ENCODE data around the gene MICU1. TPM values are rescaled to one million over a fixed set of nuclear protein-coding genes. Genes with fewer than 3 reads are reported as not detected.
"Not testable (repeated sequence)": the region's sequence is repeated elsewhere in the genome, so short reads cannot be mapped to it uniquely, and the experiment has no call there.

The MICU1 gene
- total RNA-seq, 2 experiments from 2014 or later, result 29.2 to 29.4 TPM

DNA sequence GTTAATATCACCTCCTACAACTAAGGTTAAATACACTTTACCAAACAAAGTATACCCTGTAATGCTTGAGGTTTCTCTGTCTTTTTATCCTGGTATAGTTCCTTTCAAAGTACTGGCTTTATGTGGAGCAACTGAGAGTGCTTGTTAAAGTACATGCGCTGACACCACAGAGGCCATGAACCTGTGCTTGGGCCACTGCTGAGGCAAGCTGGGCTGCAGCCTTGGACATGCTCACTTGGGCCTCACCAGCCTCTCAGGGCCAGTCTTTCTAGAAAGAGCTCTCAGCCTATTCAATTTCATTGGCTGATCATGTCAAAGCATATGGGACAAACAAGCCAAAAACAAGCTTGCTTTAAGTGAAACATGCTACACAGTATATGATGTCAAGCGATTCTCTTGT is 145.0 kb downstream of the MICU1 start:
- H3K27me3 Mint-ChIP-seq, result no peaks in the 10 kb centered on the region
- no peak overlapping the region for H3K27ac Mint-ChIP-seq
- H3K4me1 Mint-ChIP-seq, result no peaks in the 10 kb centered on the region
- H3K9me3 Mint-ChIP-seq, result no peaks in the 10 kb centered on the region
- H3K4me3 Mint-ChIP-seq, result no peak overlapping the region
- H3K36me3 Mint-ChIP-seq, result no peaks in the 10 kb centered on the region
- DNase-seq, result no peak

DNA sequence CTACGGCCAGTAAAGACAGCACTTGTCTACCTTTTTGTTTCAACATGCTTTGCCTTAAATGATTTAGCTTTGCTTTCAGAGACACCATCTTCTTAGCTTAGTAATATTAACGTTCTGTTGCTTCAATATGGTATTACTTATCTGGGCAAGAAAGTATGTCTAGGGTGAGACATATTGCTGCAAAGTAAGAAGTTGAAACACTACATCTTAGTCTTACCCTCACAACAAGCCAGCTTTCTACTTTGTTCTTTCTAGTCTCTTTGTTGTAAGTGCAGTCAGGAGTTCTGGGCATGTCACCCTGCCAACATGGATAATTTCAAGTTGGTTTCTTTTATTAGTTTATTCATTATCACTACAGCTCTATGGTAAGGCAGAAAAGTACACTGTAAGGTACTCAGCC is 148.4 kb downstream of the MICU1 start:
- Mint-ChIP-seq H3K27ac (no peak overlapping the region), H3K4me1 (no peaks in the 10 kb centered on the region), H3K36me3 (peaks cover 11% of the 10 kb centered on the region), H3K9me3 (no peaks in the 10 kb centered on the region), H3K27me3 (no peaks in the 10 kb centered on the region), H3K4me3 (no peak overlapping the region)
- DNase-seq, result no peak

DNA sequence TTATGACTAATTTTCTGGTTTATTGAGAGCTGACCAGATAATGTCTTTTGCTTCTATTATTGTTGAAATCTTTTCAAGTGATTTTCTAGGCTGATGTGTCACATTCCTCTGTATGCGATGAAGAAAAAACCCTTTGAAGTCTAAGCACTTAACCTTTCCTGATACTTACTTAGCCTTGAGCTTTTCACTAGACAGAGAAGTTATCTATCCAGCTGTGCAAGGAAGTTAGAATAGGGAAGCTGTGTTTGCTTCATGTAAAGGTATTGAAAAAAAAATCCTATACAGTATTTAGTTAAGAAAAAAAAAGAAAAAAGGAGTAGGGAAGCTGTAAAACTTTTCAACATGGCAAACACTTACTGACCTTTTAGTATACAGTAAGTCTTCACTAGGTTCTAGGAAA is 153.6 kb downstream of the MICU1 start:
- peaks cover 1% of the 10 kb centered on the region for H3K4me1 Mint-ChIP-seq
- no peak for DNase-seq
- H3K36me3 Mint-ChIP-seq, result peaks cover 31% of the 10 kb centered on the region
- H3K9me3 Mint-ChIP-seq, result no peaks in the 10 kb centered on the region
- H3K27me3 Mint-ChIP-seq, result no peaks in the 10 kb centered on the region
- no peak overlapping the region for H3K27ac Mint-ChIP-seq
- H3K4me3 Mint-ChIP-seq, result no peak overlapping the region

DNA sequence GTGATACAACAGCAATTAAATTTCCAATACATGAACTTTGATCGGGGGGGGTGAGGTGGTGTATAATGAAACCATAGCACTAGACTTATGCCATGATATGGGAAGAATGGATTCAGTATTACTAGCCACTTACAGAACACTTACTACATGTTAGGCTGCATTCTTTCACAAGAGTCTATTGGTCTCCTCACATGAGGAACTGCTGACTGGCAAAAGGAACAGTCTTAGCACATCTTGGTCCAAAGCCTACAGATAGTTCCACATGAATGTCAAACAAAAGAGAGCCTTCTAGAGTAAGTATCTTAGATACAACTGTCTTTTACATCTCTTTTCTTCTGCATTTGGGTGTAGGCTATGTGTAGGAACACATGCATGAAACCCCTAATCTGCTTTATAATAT is 155.2 kb downstream of the MICU1 start:
- H3K4me3 Mint-ChIP-seq, result no peak overlapping the region
- DNase-seq, result no peak
- peaks cover 33% of the 10 kb centered on the region for H3K36me3 Mint-ChIP-seq
- no peaks in the 10 kb centered on the region for H3K27me3 Mint-ChIP-seq
- H3K27ac Mint-ChIP-seq, result no peak overlapping the region
- peaks cover 4% of the 10 kb centered on the region for H3K4me1 Mint-ChIP-seq
- no peaks in the 10 kb centered on the region for H3K9me3 Mint-ChIP-seq

DNA sequence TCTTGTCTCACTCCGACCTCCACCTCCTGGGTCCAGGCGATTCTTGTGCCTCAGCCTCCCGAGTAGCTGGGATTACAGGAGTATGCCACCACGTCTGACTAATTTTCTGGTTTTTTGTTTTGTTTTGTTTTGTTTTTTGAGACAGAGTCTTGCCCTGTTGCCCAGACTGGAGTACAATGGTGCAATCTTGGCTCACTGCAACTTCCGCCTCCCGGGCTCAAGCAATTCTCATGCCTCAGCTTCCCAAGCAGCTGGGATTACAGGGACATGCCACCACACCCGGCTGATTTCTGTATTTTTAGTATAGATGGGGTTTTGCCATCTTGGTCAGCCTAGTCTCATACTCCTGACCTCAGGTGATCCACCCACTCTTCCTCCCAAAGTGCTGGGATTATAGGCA is 158.8 kb downstream of the MICU1 start:
- H3K27ac Mint-ChIP-seq, H3K4me1 Mint-ChIP-seq, H3K4me3 Mint-ChIP-seq, H3K9me3 Mint-ChIP-seq, H3K27me3 Mint-ChIP-seq, DNase-seq: not testable (repeated sequence)
- H3K36me3 Mint-ChIP-seq, result peaks cover 19% of the 10 kb centered on the region

DNA sequence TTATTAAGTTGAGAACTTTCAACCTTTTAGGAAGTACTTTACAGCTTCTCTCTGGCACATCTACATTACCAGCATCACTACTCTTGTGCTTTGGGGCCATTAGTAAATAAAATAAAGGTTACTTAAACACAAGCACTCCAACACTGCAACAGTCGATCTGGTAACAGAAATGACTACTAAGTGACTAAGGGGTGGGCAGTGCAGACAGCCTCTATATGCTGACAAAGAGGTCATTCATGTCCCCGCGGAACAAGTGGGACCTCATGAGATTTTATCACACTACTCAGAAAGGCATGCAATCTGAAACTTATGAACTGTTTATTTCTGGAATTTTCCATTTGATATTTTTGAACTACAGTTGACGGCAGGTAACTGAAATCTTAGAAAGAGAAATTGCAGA is 159.9 kb downstream of the MICU1 start:
- H3K4me3 Mint-ChIP-seq, result no peak overlapping the region
- peaks cover 13% of the 10 kb centered on the region for H3K36me3 Mint-ChIP-seq
- no peak for DNase-seq
- H3K27ac Mint-ChIP-seq, result no peak overlapping the region
- H3K4me1 Mint-ChIP-seq, result peaks cover 4% of the 10 kb centered on the region
- no peaks in the 10 kb centered on the region for H3K27me3 Mint-ChIP-seq
- H3K9me3 Mint-ChIP-seq, result no peaks in the 10 kb centered on the region

DNA sequence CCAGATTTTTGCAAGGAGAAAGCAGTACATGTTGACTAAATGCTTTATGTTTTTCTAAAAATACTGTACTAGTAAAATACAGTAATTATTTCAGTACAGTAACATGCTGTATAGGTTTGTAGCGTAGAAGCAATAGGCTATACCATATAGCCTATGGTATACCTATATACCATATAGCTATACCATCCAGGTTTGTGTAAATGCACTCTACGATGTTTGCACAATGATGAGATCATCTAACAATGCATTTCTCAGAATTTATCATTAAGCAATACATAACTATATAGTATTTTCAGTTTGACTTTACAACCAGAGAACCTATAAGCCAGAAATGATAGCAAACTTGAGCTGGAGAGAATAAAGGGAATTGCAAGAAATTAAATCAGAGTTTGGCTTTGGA is 161.4 kb downstream of the MICU1 start:
- DNase-seq, result no peak
- no peaks in the 10 kb centered on the region for H3K9me3 Mint-ChIP-seq
- no peaks in the 10 kb centered on the region for H3K27me3 Mint-ChIP-seq
- H3K36me3 Mint-ChIP-seq, result peaks cover 2% of the 10 kb centered on the region
- H3K4me1 Mint-ChIP-seq, result peaks cover 4% of the 10 kb centered on the region
- no peak overlapping the region for H3K4me3 Mint-ChIP-seq
- no peak overlapping the region for H3K27ac Mint-ChIP-seq

DNA sequence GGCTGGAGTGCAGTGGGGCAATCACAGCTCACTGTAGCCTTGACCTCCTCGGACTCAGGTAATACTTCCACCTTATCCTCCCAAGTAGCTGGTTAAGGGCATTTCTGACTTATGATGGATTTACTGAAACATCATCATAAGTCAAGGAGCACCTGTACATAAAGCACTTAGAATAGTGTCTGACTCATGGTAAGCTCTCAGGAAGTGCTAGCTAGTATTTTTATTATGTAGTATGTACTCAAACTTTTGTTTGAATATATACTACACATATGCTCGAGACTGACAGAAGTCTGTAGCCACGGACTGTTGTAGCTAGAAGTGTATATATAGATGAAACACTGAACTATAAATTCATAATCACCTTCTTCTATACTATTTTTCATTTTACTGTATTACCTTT is 163.6 kb downstream of the MICU1 start:
- no peak for DNase-seq
- Mint-ChIP-seq H3K27ac (no peak overlapping the region), H3K27me3 (no peaks in the 10 kb centered on the region), H3K9me3 (no peaks in the 10 kb centered on the region), H3K36me3 (peaks cover 2% of the 10 kb centered on the region), H3K4me1 (peaks cover 3% of the 10 kb centered on the region), H3K4me3 (no peak overlapping the region)

DNA sequence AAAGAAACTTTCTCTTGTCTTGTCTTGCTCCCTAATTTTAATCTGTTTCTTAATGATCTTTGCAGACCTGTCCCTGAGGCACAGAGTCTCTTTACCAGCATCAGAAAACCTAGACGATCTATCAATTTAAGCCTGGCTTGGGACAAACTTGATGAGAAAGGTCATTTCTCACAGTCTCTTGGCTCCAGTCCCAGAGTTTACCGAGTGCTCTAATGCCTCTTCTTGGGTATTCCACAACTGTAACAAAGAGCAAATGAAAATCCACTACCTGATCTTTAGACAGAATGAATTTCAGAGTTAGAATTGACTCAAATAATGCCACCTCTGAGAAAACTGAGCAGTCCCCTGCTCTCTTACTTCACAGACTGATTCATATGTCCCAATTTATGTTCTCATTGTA is 164.8 kb downstream of the MICU1 start:
- no peak for DNase-seq
- Mint-ChIP-seq H3K27me3 (no peaks in the 10 kb centered on the region), H3K4me3 (no peak overlapping the region), H3K36me3 (peaks cover 2% of the 10 kb centered on the region), H3K9me3 (no peaks in the 10 kb centered on the region), H3K27ac (no peak overlapping the region), H3K4me1 (peaks cover 3% of the 10 kb centered on the region)

DNA sequence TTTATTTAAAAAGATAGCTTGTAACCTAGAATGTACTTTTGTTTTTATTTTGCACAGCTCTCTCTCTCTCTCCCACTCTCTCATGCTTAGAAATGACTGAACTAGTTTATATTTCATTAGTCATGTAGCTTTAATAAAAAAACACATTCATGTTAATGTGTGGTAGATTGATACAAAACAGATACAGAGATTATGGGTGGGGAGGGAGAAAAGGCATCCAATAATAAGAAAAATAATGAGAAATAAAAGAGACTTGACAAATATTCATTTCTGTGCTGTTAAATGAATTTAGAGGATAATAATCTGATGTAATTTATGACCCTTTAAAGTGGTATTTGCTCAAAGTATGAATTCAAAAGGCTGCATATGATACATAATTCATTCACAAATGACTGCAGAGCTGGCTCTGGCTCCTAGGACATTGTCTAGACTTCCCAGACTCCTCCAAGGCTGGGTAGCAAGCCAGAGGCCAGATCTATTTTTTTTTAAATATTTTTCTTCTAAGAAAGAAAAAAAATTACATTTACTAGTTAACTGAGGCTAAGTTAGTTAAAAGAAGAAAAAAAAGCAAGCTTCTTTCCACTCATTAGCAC is 165.5 kb downstream of the MICU1 start:
- no peak for DNase-seq
- no peak overlapping the region for H3K27ac Mint-ChIP-seq
- H3K36me3 Mint-ChIP-seq, result no peaks in the 10 kb centered on the region
- no peaks in the 10 kb centered on the region for H3K4me1 Mint-ChIP-seq
- H3K9me3 Mint-ChIP-seq, result no peaks in the 10 kb centered on the region
- no peak overlapping the region for H3K4me3 Mint-ChIP-seq
- no peaks in the 10 kb centered on the region for H3K27me3 Mint-ChIP-seq

DNA sequence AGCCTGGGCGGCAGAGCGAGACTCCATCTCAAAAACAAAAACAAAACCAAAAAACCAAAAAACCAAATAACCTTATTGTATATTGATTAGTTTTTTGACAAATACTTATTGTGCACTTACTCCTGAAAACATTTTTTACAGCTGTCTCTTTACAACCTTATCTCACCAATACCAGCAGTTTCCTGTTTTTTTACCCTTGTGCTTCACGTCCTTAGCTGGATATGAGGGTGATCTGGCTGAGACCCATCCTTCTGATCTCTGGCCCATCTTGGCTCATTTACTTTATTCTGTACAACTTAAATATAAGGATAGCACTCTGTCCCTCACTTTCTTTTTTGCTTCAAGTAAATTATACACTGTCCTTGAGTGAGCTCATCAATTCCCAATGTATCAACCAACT is 166.6 kb downstream of the MICU1 start:
- no peak overlapping the region for H3K4me3 Mint-ChIP-seq
- no peak for DNase-seq
- no peak overlapping the region for H3K27ac Mint-ChIP-seq
- no peaks in the 10 kb centered on the region for H3K9me3 Mint-ChIP-seq
- H3K36me3 Mint-ChIP-seq, result no peaks in the 10 kb centered on the region
- no peaks in the 10 kb centered on the region for H3K27me3 Mint-ChIP-seq
- no peaks in the 10 kb centered on the region for H3K4me1 Mint-ChIP-seq

DNA sequence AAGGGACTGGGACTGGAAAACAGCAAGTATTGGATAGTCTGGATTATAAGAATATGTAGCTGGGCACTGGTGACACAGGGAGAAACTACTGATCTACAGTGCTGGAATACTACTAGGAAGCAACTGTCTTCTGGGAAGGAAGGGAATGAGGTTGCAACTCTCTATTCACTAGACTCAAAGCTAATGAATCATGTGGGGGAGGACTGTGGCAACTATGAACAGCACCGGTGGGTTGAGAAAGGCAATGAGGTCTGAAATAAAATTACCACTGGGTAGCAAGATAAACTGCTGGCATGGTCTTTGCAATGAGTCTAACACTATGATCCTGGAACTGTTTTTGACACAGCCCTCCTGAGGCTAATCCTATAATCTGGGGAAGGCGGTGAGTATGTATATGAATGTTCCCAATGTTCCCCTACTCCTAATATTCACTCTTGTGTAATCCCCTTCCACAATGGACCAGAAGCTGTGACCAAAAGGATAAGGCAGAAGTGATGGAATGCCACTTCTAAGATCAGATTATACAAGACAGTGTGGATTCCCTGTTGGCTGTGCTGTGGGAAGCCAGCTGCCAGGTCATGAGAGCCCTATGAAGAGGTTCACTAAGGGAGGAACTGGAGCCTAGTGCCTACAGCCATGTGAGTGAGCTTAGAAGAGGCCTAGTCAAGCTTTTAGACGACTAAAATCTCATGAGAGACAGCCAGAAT is 169.8 kb downstream of the MICU1 start:
- Mint-ChIP-seq H3K27me3 (no peaks in the 10 kb centered on the region), H3K27ac (peak overlapping the region; percentile 6), H3K4me1 (no peaks in the 10 kb centered on the region), H3K4me3 (no peak overlapping the region), H3K36me3 (no peaks in the 10 kb centered on the region), H3K9me3 (no peaks in the 10 kb centered on the region)
- DNase-seq, result no peak

DNA sequence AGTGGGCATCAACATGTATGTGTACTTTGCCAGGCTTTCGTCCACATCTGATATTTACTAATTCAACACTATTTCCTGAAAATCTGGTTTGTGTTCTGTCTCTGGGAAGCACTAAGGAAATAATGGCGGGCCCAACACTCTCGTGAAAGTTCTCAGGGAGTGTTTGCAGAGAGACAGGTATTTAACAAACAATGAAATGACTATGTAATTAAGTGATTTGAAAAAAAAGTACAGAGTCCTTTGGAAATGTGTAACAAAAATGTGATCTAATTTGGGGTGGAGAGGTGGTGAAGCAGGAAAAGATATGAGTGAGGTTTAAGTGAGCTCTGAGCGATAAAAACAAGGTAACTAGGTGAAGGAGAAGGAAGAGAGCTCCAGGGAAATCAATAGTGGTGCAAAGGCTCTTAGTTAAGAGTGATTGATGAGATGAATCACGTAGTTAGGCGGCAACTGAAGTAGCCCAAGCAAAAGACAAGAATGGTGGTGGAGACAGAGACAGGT is 175.9 kb downstream of the MICU1 start:
- Mint-ChIP-seq H3K9me3 (no peaks in the 10 kb centered on the region), H3K27me3 (no peaks in the 10 kb centered on the region), H3K36me3 (peaks cover under 1% of the 10 kb centered on the region), H3K27ac (no peak overlapping the region), H3K4me1 (no peaks in the 10 kb centered on the region), H3K4me3 (no peak overlapping the region)
- no peak for DNase-seq

DNA sequence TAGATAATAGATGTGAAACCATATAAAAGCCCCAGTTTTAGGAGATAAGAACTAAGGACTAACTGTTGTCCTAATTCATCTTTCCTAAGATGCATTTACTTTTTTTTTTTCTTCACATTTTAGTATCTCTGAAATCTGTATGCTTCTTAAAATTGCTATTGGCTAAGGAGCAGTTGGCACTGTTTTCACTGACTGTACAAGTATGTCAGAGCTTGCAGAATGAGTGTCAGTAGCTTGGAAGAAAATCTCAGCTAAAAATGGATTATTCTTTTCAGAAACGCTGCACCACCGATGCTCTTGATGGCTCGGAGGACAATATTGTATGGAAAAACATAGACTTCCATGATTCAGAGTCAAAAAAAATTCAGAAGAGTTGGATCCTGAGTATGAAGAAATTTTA is 180.0 kb downstream of the MICU1 start:
- peaks cover 12% of the 10 kb centered on the region for H3K36me3 Mint-ChIP-seq

DNA sequence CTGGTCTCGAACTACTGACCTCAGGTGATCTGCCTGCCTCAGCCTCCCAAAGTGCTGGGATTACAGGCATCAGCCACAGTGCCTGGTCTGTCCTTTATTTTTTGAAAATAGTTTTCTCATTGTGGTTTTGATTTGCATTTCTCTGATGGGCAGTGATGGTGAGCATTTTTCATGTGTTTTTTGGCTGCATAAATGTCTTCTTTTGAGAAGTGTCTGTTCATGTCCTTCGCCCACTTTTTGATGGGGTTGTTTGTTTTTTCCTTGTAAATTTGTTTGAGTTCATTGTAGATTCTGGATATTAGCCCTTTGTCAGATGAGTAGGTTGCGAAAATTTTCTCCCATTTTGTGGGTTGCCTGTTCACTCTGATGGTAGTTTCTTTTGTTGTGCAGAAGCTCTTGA is 182.9 kb downstream of the MICU1 start:
- not testable (repeated sequence) for H3K4me1 Mint-ChIP-seq, H3K27me3 Mint-ChIP-seq, H3K4me3 Mint-ChIP-seq, H3K9me3 Mint-ChIP-seq, DNase-seq, H3K27ac Mint-ChIP-seq
- H3K36me3 Mint-ChIP-seq, result peaks cover 14% of the 10 kb centered on the region

More for the DNA sequence above, 180.0 kb downstream of the MICU1 start:
- Mint-ChIP-seq H3K27ac (no peak overlapping the region), H3K4me3 (no peak overlapping the region), H3K9me3 (no peaks in the 10 kb centered on the region), H3K4me1 (no peaks in the 10 kb centered on the region), H3K27me3 (no peaks in the 10 kb centered on the region)
- no peak for DNase-seq

DNA sequence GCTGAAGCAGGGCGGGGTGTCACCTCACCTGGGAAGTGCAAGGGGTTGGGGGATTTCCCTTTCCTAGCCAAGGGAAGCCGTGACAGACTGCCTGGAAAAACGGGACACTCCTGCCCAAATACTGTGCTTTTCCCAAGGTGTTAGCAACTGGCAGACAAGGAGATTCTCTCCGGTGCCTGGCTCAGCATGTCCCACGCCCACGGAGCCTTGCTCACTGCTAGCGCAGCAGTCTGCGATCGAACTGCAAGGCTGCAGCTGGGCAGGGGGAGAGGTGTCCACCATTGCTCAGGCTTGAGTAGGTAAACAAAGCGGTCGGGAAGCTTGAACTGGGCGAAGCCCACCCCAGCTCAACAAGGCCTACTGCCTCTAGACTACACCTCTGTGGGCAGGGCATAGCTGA is 190.3 kb downstream of the MICU1 start:
- H3K4me1 Mint-ChIP-seq, result no peaks in the 10 kb centered on the region
- H3K27ac Mint-ChIP-seq, result no peak overlapping the region
- no peaks in the 10 kb centered on the region for H3K27me3 Mint-ChIP-seq
- DNase-seq, result no peak
- H3K36me3 Mint-ChIP-seq, result peaks cover 3% of the 10 kb centered on the region
- H3K4me3 Mint-ChIP-seq, result no peak overlapping the region
- H3K9me3 Mint-ChIP-seq, result no peaks in the 10 kb centered on the region

Data from activated naive CD8-positive, alpha-beta T cell treated with anti-CD3 and anti-CD28 coated beads for 36 hours (primary cell).